NCI-H82 treated with DMSO at 0.1 percent for 48 hours (cell line): ENCODE measurements around the gene PPP1R13B.
A peak's percentile ranks its signal among the peaks of the same experiment; 100 is the strongest.

Experiments used
- DNase-seq: peaks from one replicate; lab custom pipeline; 2025; ENCODE audit not compliant: unreplicated experiment; lab: John Stamatoyannopoulos, UW

The PPP1R13B gene

GRCh38 chr14:103838117-103838516 lies 9.3 kb downstream of the PPP1R13B start:
- no peak for DNase-seq

- DNase-seq = no peak
These were observed 10.2 kb downstream of the PPP1R13B start for GRCh38 chr14:103836976-103837725.

DNA sequence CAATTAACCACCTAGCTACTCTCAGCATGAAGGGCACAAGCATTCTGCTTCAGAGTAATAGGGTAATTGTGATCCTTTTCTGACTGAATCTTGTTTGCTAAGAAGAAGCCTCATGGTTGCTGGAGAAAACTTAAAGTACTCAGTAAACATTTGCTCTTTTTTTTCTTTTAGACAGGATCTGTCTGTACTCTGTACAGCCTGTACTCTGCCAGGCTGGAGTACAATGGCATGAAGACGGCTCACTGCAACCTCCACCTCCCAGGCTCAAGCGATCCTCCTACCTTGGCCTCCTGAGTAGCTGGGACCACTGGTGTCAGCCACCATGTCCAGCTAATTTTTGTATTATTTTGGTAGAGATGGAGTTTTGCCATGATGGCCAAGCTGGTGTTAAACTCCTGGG lies 12.4 kb downstream of the PPP1R13B start:
- DNase-seq = no peak

- DNase-seq = no peak
These were observed 13.7 kb downstream of the PPP1R13B start for GRCh38 chr14:103833711-103834110.

DNA sequence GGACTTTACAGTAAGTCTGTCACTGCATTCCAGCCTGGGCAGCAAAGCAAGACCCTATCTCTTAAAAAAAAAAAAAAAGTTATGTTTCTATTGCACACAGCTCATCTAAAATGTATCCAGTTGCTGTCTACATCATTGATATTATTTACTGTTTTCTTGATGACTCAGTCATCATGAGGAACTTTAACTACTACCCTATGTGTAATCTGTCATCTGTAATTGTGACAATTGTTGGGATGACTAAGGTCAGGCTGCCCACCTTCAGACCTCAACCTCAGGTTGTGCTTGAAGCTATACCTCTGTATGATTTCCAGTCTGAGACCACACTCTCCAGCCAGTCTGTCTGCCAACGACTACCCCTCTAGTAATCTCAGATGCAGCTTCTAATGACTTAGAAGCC lies 15.3 kb downstream of the PPP1R13B start:
- DNase-seq = no peak

DNA sequence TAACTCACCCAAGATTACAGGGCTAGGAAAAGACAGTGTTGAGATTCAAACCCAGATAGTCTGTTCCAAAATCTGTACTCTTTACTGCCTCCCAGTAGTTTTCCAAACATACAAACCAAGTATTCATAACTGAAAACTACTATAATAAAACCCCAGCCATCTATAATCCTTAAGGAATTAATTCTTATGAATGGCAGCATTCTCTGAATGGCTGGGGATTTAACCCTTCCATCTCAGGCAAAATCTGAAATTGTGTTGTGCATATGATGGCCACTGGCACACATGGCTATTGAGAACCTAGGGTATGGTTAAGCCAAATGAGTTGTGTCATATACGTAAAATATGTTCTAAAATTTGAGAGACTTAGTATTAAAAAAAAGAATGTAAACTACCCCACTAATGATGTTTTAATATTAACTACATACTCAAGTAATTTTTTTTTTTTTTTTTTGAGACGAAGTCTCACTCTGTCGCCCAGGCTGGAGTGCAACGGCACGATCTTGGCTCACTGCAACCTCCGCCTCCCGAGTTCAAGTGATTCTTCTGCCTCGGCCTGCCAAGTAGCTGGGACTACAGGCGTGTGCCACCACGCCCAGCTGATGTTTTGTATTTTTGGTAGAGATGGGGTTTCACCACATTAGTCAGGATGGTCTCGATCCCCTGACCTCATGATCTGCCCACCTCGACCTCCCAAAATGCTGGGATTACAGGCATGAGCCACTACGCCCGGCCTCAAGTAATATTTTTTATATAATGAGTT lies 16.7 kb downstream of the PPP1R13B start:
- no peak for DNase-seq

DNA sequence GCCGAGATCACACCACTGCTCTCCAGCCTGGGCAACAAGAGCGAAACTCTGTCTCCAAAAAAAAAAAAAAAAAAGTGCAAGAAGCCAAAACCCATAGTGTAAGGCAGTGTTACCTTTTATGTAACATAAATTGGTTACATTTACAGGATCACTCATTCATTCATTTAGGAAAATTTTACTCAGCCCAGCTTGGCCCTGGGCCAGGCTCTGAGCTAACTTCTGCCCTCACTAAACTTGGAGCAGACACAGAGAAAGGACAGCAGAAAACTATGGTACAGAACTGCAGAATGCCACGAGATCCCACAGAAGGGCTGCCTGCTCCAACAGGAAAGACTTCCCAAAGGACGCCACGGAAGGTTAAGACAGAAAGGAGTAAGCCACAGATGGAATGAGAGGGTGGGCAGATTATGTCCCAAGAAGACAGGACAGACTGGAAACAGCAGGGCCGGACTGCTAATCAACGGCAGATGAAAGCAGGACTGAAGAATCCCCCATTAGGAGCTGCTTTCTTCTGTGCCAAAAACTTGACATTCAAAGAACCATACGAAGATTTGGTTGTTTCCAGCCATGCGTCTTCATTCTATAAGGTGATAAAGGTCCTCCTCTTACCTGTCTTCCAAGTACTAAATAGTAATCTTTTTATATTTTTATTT lies 18.9 kb downstream of the PPP1R13B start:
- no peak for DNase-seq

- no peak for DNase-seq
These were observed 22.3 kb downstream of the PPP1R13B start for GRCh38 chr14:103825101-103825500.

GRCh38 chr14:103820908-103821307 lies 26.5 kb downstream of the PPP1R13B start:
- DNase-seq = no peak

DNA sequence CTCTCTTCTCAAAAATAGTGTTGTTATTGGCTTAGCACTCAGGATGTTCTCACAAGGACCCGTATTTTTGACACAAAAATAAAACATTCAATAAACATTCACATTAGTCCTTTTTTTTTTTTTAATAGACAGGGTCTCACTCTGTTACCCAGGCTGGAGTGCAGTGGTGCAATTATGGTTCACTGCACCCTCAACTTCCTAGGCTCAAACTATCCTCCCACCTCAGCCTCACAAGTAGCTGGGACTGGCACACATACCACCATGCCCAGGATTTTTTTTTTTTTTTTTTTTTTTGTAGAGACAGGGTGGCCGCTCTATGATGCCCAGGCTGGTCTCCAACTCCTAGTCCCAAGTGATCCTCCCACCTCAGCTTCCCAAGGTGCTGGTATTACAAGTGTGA lies 27.0 kb downstream of the PPP1R13B start:
- DNase-seq = no peak

GRCh38 chr14:103819503-103820307 lies 27.7 kb downstream of the PPP1R13B start:
- DNase-seq = peak; percentile 57

GRCh38 chr14:103818870-103819269 lies 28.5 kb downstream of the PPP1R13B start:
- no peak for DNase-seq

GRCh38 chr14:103818422-103818821 lies 29.0 kb downstream of the PPP1R13B start:
- no peak for DNase-seq

GRCh38 chr14:103817595-103817994 lies 29.8 kb downstream of the PPP1R13B start:
- DNase-seq = no peak

GRCh38 chr14:103816991-103817390 lies 30.4 kb downstream of the PPP1R13B start:
- DNase-seq = no peak

- no peak for DNase-seq
These were observed 32.1 kb downstream of the PPP1R13B start for GRCh38 chr14:103815253-103815652.

DNA sequence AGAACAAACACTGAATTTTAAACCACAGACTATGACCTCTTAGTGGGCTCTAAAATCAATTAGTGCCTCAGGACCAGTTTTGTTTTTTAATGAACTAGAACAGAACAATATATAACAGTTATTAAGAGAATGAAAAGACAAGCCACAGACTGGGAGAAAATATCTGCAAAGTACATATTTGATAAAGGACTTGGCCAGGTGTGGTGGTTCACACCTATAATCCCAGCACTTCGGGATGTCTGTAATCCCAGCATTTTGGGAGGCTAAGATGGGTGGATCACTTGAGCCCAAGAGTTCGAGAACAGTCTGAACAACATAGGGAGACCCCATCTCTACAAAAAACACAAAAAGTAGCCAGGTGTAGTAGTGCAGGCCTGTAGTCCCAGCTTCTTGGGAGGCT lies 36.2 kb downstream of the PPP1R13B start:
- DNase-seq = no peak

- DNase-seq = peak; percentile 35
These were observed 38.9 kb downstream of the PPP1R13B start for GRCh38 chr14:103808403-103809001.

GRCh38 chr14:103806805-103807204 lies 40.6 kb downstream of the PPP1R13B start:
- DNase-seq = no peak

GRCh38 chr14:103805708-103806107 lies 41.7 kb downstream of the PPP1R13B start:
- no peak for DNase-seq

DNA sequence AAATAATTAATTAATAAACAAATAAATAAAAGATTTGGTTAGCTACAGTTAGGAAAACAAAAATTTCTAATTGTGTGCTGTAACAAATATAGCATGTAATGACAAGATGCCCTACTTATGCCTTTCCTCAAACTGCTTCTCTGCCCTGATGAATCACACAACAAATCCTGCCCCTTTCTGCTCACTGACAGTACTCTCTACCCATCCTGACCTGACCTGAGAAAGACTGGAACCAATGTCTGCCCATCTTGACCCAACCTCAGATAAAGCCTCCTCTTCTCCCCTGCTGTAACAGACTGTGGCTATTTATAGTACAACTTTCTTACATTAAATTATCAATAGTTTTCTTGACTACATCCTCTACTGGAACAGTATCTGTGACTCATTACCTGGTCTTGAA lies 43.7 kb downstream of the PPP1R13B start:
- DNase-seq = no peak
